GM21723 (cell line): ENCODE measurements around the gene IL31RA.

Experiments
- ATAC-seq: cut with Tn5 transposase; IDR thresholded peaks from one replicate; pipeline ENCODE4 v1.9.1; 2021; ENCODE audit warnings: mild to moderate bottlenecking, moderate library complexity; ENCODE audit not compliant: unreplicated experiment

Gene IL31RA

DNA sequence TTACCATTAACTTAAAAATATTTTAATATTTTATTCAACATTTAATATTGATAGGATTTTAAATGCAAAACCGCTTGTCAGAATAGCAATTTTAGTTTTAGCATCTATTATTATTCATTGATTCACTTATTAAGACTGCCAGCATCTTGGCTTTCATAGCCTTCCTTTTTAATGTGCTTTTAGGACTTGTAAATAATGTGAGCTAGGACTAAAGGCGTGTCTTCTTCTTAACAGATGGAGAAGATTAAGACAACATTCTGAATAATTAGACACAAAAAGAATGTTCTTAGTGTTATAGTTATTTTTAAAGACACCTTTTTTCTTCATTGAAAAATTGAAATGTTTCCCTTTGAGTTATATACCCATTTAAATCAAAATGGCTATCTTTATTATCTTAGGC, 6.9 kb downstream of the IL31RA start:
- no peak for ATAC-seq

DNA sequence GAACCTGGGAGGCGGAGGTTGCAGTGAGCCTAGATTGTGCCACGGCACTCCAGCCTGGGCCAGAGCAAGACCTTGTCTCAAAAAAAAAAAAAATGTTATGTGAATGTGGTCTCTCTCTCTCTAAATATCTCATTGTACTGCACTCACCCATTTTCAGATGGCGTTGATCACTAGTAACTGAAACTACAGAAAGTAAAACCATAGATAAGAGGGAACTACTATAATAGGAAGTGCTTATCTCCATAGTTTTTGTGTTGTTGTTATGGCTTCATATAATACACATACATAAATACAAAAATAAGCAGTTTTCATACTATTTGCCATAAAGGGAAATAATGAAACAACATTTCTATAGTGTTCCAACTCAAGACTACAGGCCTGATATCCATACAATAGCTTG, 9.1 kb downstream of the IL31RA start:
- no peak for ATAC-seq

DNA sequence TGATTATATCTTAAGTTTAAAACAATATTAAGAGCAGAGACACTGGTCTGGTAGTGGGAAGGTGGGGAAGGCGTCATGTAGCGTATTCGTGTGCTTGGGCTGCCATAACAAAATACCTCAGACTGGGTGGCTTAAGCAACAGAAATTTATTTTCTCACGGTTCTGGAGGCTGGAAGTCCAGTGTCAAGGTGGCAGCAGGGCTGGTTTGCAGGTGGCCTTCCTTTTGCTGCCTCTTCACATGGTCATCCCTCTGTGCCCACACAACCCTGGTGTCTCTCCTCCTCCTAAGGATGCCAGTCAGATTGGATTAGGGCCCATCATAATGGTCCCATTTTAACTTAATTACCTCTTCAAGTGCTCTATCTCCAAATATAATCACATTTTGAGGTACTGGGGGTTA, 9.6 kb downstream of the IL31RA start:
- no peak for ATAC-seq

DNA sequence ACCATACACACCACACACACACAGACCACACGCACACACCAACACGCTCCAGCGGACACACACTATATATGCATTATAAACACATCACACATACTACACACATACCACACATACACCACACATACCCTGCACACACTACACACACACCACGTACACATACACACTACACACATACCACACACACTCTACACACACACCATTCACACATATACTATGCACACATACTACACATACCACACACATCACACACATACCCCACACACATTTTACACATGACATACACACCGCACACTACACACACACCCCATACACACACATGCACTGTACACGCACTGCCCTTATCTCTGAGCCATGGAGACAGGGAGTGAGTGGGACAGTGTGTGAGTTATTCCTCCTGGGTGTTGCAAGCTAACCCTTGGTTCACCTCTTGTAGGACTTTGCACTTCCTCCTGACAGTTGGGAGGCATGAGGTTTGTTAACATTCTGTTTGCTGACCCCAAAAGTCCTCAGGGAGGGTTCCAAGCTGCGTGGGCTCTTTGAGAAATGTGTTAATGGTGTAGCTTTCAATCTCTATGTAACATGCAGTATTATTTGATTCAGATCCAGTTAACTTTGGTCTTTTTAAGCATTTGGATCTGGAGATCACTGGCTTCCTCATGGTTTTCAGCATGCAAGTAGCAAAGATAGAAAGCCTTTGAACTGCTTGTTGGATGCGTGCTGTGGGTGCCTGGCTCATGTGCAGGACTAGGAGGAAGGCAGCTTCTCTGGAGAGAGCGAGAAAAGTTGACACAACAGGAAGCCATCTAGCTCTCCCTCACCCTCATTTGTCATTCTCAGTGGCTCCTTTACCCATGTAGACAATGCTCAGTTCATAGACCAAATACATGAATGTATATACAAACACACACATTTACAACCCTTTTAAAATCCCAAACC, 13.7 kb downstream of the IL31RA start:
- ATAC-seq = no peak

DNA sequence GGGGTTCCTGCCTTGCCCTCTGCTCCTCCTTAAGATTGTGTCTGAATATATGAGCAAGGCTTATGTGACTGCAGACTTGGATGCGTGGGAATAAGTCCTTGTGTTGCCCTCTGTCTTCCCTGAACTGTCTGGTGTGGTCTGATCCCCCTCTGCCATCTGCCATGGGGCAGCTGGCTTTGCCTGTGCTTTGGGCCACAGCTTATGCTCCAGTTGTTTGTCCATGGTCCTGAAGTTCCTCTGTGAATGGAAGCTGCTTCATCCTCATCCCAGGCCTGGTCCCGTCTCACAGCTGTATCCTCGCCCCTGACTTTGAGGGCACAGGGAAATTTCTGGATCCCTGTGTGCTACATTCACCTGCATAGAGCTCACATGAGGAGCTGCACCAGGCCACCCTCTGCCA, 14.7 kb downstream of the IL31RA start:
- ATAC-seq = no peak

DNA sequence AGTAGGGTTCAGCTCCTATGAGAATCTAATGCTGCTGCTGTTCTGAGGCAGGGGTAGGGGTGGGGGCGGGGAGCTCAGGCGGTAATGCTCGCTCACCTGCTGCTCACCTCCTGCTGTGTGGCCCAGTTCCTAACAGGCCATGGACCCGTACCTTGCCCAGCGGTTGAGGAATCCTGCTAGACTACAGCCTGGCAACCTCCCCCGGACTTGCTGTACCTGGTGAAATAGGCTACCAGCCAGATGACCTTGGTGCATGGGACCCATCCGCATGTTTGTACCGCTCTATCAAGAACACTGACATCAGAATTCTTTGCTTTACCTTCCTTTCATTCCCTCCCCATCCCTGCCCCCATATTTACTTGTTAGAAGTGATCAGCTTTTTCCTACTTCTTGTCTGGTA, 15.3 kb downstream of the IL31RA start:
- ATAC-seq = no peak

DNA sequence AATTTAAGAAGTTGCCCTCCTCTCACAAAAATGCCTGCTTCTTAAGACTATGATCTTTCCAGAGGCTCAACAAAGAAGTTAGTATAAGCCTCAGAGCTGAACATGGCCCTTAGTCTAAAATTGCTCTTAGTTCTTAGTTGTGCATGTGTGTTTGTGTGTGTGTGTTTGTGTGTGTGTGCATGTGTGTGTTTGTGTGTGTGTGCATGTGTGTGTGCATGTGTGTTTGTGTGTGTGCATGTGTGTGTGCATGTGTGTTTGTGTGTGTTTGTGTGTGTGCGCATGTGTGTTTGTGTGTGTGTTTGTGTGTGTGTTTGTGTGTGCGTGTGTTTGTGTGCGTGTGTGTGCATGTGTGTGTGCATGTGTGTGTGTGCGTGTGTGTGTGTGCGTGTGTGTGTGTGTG, 15.8 kb downstream of the IL31RA start:
- ATAC-seq = no peak

DNA sequence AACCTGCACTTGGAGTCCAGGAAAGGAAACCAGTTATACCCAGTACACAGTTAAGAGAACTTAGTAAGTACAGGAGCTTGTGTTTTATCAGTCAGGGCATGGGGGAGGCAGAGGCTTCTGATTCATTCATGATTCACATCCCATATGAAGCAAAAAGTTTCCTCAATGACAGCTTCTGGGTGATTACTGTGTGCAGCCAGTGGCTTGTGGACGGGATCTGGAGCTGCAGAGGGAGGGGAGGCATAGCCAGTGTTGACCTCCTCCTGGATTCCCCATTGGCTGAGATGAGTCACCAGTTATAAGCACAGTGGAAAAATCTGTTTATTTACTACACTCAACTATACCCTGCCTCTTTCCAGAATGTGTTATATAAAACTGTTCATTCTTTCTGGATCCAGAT, 17.7 kb downstream of the IL31RA start:
- ATAC-seq = no peak

DNA sequence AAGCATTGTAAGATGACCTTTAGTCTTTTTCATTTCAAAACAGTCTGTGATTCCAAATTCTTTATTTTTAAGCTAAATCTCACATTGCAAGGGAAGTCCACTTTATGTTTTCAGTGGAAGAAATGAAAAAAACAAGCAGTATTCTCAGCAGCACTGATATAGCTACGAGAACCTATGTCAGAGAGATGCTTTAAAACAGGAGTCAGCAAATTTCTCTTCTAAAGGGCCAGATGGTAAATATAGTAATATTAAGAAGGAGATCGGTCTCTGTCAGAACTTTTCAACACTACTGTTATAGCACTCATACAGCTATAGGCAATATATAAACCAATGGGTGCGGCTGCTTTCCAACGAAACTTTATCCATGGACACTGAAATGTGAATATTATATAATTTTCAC, 18.7 kb downstream of the IL31RA start:
- no peak for ATAC-seq

DNA sequence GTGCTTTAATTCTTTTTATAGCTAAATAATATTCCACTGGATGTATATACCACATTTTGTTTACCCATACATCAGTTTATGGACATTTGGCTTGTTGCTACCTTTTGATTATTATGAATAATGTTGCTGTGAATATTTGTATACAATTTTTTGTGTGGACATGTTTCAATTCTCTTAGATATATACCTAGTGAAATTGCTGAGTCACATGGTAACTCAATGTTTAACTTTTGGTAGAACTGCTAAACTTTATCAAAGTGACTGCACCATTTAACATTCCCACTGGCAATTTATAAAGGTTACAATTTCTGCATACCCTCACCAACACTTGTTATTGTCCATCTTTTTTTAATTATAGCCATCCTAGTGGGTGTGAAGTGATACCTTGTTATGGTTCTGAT, 22.1 kb downstream of the IL31RA start:
- no peak for ATAC-seq

DNA sequence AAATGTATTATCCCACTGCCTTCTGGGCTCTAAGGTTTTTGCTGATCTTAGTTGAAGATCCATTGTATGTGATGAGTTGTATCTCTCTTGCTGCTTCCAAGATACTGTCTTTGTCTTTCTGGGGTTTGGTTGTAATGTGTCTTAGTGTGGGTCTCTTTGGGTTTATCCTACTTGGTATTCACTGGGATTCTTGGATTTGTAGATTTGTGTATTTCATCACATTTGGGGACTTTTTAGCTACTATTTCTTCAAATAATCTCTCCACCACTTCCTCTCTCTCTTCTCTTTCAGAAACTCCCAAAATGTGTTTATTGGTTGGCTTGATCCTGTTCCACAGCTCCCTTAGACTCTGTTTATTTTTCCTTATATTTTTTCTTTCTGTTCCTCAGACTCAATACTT, 26.5 kb downstream of the IL31RA start:
- ATAC-seq = no peak

DNA sequence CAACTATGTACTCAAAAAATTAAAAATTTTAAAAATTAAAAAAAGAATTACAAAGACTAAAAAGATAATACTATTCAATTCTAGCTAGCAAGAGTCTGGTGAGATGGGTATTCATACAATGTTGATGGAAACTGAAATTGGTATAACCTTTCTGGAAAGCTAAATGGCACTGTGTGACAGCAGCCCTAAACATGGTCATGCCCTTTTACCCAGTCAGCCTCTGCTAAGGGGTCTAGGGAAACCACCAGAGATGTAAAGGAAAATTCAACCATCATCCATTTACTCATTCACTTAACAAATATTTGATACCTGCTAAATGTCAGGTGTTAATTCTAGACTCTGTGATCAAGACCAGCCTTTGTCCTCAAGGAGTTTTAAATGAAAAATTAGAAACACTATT, 29.3 kb downstream of the IL31RA start:
- ATAC-seq = no peak

DNA sequence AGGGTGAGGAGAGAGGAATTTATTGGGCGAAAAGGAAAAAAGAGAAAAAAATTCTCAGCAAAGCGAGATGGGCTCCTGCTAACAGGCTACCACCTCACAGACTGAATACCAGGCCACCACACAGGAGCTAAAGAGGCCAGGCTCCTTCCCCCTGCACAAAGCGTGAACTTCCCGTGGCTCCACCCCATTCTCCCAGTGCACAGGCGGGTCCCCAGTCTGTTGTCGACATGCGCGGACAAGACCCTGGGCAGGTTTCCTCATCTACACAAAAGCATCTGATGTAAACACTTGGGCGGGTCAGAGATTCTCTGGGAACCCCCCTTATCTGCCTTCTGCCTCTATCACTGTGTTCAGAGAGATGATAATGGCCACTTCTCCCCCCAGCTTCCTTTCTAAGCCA, 34.2 kb downstream of the IL31RA start:
- no peak for ATAC-seq

DNA sequence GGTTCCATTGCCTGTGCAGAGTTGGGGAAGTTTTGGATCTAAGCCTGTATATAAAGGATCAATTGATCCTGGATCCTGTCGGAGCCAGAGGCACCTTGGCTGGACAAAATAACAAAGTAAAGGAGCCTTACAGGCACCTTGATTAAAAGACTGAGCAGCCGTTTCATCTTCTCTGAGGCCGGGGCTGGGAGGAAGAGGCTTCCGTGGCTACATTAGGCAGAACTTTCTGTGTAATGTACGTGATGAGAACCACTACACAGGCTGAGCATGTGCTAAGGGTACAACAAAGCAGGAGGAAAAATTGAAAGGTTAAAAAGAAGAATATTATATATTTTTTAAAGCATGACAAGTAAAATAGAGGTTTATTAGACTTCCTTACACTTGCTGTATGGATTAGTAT, 37.0 kb downstream of the IL31RA start:
- no peak for ATAC-seq

DNA sequence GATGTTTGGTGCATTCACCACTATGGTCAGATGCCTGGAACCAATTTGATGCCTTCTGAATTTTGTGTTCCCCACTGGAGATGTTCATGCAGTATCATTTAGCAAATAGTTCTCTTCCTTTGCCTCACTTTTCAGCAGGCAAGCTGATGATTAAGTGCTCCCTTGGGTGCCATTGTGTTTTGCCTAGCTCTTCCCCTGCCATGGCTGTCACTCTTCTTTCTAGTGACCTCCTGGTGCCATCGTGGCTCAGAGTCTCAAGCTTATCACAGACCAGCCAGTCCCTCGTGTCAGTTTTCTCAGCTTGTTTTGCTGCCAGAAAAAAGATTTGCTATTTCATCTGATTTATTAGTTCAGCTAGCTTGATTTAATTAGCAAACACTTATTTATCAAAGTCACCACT, 41.3 kb downstream of the IL31RA start:
- no peak for ATAC-seq

DNA sequence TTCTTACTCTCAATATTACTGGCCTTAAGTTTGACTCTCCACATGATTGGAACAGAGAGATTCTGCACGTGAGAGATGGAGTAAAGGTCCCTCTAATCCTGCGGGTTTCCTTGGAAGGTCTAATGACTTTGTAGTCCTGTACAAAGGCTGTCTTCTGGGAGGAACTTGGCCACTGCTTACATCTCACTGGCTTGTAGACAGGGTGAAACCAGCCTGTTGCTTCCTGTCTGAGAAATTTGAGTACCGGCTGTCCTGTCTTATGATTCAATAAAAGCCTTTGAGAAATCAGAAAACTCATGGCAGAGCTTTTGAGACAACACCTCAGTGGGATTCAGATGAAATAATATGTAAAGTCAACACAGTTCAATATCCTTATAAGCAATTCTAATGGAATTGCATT, 43.0 kb downstream of the IL31RA start:
- ATAC-seq = no peak

DNA sequence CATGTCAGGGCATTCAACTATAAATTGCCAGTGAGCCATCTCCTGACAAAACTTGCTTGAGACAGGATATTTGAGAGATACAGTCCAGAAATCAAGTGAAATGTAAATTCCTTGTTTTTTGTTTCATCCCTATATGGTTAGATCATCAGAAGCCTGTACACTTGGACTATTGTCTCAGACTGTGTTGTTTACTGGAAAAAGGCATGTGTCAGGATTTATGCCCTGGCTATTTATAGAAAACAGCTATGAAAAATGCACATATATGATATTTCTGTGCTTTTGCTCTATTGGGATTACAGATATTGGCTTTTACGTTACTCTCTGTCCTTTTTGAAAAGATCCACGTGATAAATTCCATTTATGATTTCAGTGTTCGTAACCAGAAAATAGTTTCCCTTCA, 44.2 kb downstream of the IL31RA start:
- no peak for ATAC-seq

DNA sequence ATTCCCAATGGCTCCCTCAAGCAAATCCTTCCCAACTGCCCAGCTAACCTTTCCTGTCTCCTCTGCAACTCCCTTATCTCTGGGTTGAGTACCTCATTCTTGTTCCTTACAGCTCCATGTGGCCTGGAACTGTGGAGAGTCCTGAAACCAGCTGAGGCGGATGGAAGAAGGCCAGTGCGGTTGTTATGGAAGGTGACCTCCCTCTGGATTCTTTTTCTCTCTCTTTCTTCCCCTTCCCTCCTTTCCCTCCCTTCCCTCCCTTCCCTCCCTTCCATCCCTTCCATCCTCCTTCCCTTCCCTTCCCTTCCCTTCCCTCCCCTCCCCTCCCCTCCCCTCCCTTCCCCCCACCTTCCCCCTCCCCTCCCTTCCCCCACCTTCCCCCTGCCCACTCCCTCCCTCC, 45.1 kb downstream of the IL31RA start:
- ATAC-seq = no peak

DNA sequence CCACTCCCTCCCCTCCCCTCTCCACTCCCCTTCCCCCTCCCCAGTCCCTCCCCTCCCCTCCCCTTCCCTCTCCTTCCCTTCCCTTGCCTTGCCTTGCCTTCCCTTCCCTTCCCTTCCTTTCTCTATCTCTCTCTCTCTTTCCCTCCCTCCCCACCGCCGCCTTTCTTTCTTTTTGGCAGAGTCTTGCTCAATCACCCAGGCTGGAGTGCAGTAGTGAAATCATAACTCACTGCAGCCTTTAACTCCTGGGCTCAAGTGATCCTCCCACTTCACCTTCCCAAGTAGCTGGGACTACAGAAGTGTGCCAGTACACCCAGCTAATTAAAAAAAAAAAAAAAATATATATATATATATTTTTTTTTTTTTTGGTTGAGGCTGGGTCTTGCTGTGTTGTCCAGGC, 45.5 kb downstream of the IL31RA start:
- no peak for ATAC-seq

DNA sequence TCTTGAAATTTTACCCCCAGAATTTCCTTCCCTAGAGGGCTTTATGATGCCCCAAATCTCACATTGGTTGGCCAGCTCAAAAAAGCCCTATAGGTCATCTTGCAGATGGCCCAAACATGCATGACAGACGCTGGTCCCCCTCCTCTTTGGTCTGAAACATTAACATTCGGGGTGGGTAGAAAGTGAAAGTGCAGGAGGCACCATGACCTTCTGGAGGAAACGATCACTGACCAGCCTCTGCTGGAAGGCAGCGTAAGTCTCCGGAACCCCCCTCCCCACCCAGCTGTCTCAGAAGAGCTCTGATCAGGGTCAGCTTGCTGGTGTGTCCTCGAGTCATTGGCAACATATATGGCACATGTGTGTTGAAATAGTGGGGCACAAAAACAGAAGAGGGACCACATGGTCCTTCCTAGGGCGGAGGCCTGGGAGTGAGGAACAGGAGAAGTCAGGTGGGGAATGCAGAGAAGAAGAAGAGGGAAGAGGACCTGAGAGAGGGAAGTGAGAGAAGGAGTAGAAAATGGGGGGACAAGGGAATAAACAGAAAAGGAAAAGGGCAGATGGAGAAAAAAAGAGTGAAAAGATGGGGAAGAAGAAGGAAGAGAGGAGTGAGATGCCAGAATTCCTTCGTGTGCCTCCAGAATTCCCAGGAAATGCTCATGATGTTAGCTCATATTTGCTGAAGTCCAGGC, 46.2 kb downstream of the IL31RA start:
- no peak for ATAC-seq

DNA sequence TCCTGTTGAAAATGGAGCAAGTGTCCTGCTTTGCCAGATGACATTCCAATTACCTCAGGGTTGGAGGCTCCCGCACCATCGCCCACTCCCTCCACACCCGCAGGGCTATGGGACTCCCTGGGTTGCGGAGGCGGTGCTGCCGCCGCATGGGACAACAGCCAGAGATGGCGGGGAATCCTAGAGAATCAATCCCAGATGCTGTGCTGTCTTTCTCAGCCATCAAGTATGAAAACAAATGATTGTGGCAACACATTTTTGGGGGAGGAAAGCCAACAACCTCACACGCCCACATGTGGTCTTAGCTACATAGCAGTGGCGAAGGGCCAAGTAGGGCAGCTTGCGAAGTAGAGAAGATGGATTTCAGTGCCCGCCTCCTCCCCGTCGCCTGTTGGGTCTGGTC, 46.7 kb downstream of the IL31RA start:
- ATAC-seq = no peak

DNA sequence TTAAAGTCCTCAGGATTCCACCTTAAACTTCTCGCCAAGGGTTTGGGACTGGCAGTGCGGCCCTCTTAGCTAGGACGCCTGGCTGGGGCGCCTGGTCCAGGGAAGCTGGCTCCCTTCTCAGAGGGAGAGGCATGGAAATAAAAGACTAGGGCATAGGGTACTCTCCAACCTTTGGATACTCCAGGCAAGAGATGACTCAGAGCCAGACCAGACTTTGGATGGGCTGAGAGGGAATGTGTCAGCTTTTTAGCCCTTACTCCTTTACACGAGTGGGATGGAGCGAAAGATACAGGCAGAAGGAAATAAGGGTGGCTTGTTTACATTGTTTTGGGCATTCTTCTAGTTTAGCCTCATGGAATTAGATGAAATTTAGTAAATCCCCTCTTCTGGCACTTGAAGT, 48.2 kb downstream of the IL31RA start:
- no peak for ATAC-seq
